H1 (cell line): ENCODE data around the gene MIPOL1. TPM values are rescaled to one million over a fixed set of nuclear protein-coding genes. Genes with fewer than 3 reads are reported as not detected.

Experiments
- CTCF ChIA-PET: fragments of 300-600 bp; sonication (Branson Sonifier 250); formaldehyde crosslinking; loops from one replicate; lab custom pipeline; 2021; ENCODE audit not compliant: partially characterized antibody; lab: Charles Lee
- POLR2A ChIA-PET: fragments of 300-600 bp; sonication (Branson Sonifier 250); formaldehyde crosslinking; loops from one replicate; lab custom pipeline; 2021; ENCODE audit warnings: inconsistent platforms; ENCODE audit not compliant: partially characterized antibody; lab: Charles Lee
- DNase-seq, 2 experiments: peaks; one replicate each; pipeline versions ENCODE4 v3.0.0 to v3.0.0-alpha.2; 2010 to 2022; ENCODE audit warnings: low spot score in 2 of 2, low read depth in 1 of 2, mixed read lengths in 1 of 2
- FAIRE-seq: peaks from 2 replicates; lab custom pipeline; 2011; peaks lifted over from hg19 to GRCh38; lab: Jason Lieb, UNC
- H2AFZ ChIP-seq: 2 replicates; pipeline ENCODE4 v1.8.1; 2012; ENCODE audit warnings: low read length, inconsistent platforms
- H2AK5ac ChIP-seq: 2 replicates; pipeline ENCODE4 v1.6.1; 2013; ENCODE audit warnings: low read depth, low read length
- H2BK120ac ChIP-seq: replicated peaks from 2 replicates; pipeline ENCODE3; 2013; ENCODE audit warnings: low read depth, low read length, inconsistent platforms
- H2BK12ac ChIP-seq: 2 replicates; pipeline ENCODE4 v1.6.1; 2013; ENCODE audit warnings: low read depth, low read length
- H2BK15ac ChIP-seq: 2 replicates; pipeline ENCODE4 v1.6.1; 2013; ENCODE audit warnings: low read length
- H2BK20ac ChIP-seq: 2 replicates; pipeline ENCODE4 v1.6.1; 2013; ENCODE audit warnings: low read length
- H2BK5ac ChIP-seq: 2 replicates; pipeline ENCODE4 v1.6.1; 2013; ENCODE audit warnings: low read depth, low read length
- H3K14ac ChIP-seq: 2 replicates; pipeline ENCODE4 v1.6.1; 2013; ENCODE audit warnings: inconsistent platforms; ENCODE audit not compliant: insufficient read length
- H3K18ac ChIP-seq: 2 replicates; pipeline ENCODE4 v1.6.1; 2013; ENCODE audit warnings: low read length; ENCODE audit errors: extremely low read depth
- H3K23ac ChIP-seq: 2 replicates; pipeline ENCODE4 v1.6.1; 2013; ENCODE audit warnings: inconsistent platforms; ENCODE audit not compliant: insufficient read length
- H3K23me2 ChIP-seq: 2 replicates; pipeline ENCODE4 v1.6.1; 2013; ENCODE audit warnings: low read depth, low read length
- H3K27ac ChIP-seq: 2 replicates; pipeline ENCODE4 v1.6.1; 2011; ENCODE audit warnings: low read depth, low read length, inconsistent platforms
- H3K27me3 ChIP-seq, 4 experiments: replicated peaks in 1 of 4; 1 replicate in 1 of 4; 2 replicates in 3 of 4; pipeline versions ENCODE4 v1.6.1 to v1.8.1; 2011 to 2013; ENCODE audit warnings: low read length in 3 of 4, mild to moderate bottlenecking in 3 of 4, inconsistent platforms in 2 of 4, mixed read lengths in 2 of 4, moderate library complexity in 1 of 4; ENCODE audit not compliant: control insufficient read depth in 3 of 4, insufficient read depth in 3 of 4; ENCODE audit errors: extremely low read depth in 1 of 4
- H3K36me3 ChIP-seq, 4 experiments: 2 replicates each; pipeline versions ENCODE4 v1.6.1 to v1.8.1; 2011 to 2013; ENCODE audit warnings: mild to moderate bottlenecking in 4 of 4, low read length in 3 of 4, moderate library complexity in 2 of 4, control low read depth in 1 of 4, inconsistent platforms in 1 of 4; ENCODE audit not compliant: insufficient read depth in 4 of 4, control insufficient read depth in 2 of 4
- H3K4ac ChIP-seq: replicated peaks from 2 replicates; pipeline ENCODE3; 2013; ENCODE audit warnings: low read length, low read depth, mixed read lengths, inconsistent platforms; ENCODE audit not compliant: insufficient read length
- H3K4me1 ChIP-seq, 4 experiments: replicated peaks in 1 of 4; 1 replicate in 1 of 4; 2 replicates in 3 of 4; pipeline versions ENCODE4 v1.6.1 to v1.8.1; 2011 to 2013; ENCODE audit warnings: low read length in 3 of 4, inconsistent platforms in 2 of 4, mixed read lengths in 1 of 4; ENCODE audit not compliant: insufficient read depth in 4 of 4, control insufficient read depth in 3 of 4
- H3K4me2 ChIP-seq, 2 experiments: 2 replicates each; pipeline versions ENCODE4 v1.6.1 to v1.8.1; 2011 to 2013; ENCODE audit warnings: low read depth in 2 of 2, low read length in 2 of 2, control low read depth in 1 of 2, inconsistent platforms in 1 of 2, mild to moderate bottlenecking in 1 of 2; ENCODE audit not compliant: insufficient read depth in 1 of 2
- H3K4me3 ChIP-seq, 4 experiments: fragments of 200-600, 300-600 bp in 1 of 4; sonication (generic), shearing (Covaris generic), sonication (Bioruptor Twin) in 1 of 4; 2 replicates each; pipeline versions ENCODE4 v1.5.1 to v1.8.1; 2011 to 2016; ENCODE audit warnings: low read length in 4 of 4, low read depth in 3 of 4, control low read depth in 2 of 4, inconsistent platforms in 2 of 4, mild to moderate bottlenecking in 2 of 4, mixed read lengths in 1 of 4, moderate library complexity in 1 of 4; ENCODE audit not compliant: insufficient read depth in 2 of 4; ENCODE audit errors: extremely low read depth in 1 of 4
- H3K56ac ChIP-seq: replicated peaks from 2 replicates; pipeline ENCODE3; 2013; ENCODE audit warnings: low read depth, mild to moderate bottlenecking, mixed read lengths, low read length, inconsistent platforms; ENCODE audit not compliant: insufficient read length
- H3K79me1 ChIP-seq: 2 replicates; pipeline ENCODE4 v1.6.1; 2013; ENCODE audit warnings: low read depth, low read length, control low read depth
- H3K79me2 ChIP-seq, 2 experiments: 2 replicates each; pipeline versions ENCODE4 v1.6.1 to v1.8.1; 2012 to 2013; ENCODE audit warnings: low read length in 2 of 2, mild to moderate bottlenecking in 2 of 2, inconsistent platforms in 1 of 2; ENCODE audit not compliant: insufficient read depth in 2 of 2, control insufficient read depth in 1 of 2
- H3K9ac ChIP-seq, 4 experiments: replicated peaks in 1 of 4; 1 replicate in 1 of 4; 2 replicates in 3 of 4; pipeline versions ENCODE4 v1.6.1 to v1.8.1; 2011 to 2013; ENCODE audit warnings: low read depth in 3 of 4, low read length in 3 of 4, control low read depth in 2 of 4, mild to moderate bottlenecking in 2 of 4, moderate library complexity in 2 of 4, inconsistent platforms in 1 of 4; ENCODE audit errors: extremely low read depth in 1 of 4
- H3K9me3 ChIP-seq, 2 experiments: 2 replicates each; pipeline versions ENCODE4 v1.6.1 to v1.8.1; 2012 to 2013; ENCODE audit warnings: mild to moderate bottlenecking in 2 of 2, moderate library complexity in 2 of 2, control low read depth in 1 of 2, inconsistent platforms in 1 of 2, low read depth in 1 of 2, low read length in 1 of 2, mixed read lengths in 1 of 2; ENCODE audit not compliant: insufficient read depth in 2 of 2
- H4K20me1 ChIP-seq, 2 experiments: replicated peaks in 1 of 2; 2 replicates each; pipeline versions ENCODE3 to v1.8.1; 2011 to 2013; ENCODE audit warnings: inconsistent platforms in 2 of 2, low read length in 2 of 2, mild to moderate bottlenecking in 1 of 2; ENCODE audit not compliant: insufficient read depth in 2 of 2, control insufficient read depth in 1 of 2
- H4K5ac ChIP-seq: 2 replicates; pipeline ENCODE4 v1.6.1; 2013; ENCODE audit warnings: low read length, low read depth, mixed read lengths, inconsistent platforms; ENCODE audit not compliant: insufficient read length
- H4K8ac ChIP-seq: 2 replicates; pipeline ENCODE4 v1.8.0; 2013; ENCODE audit warnings: mild to moderate bottlenecking, moderate library complexity, low read length, inconsistent platforms; ENCODE audit not compliant: insufficient read depth; ENCODE audit errors: extremely low read depth
- H4K91ac ChIP-seq: replicated peaks from 2 replicates; pipeline ENCODE3; 2013; ENCODE audit warnings: low read length, mixed read lengths, inconsistent platforms; ENCODE audit not compliant: insufficient read length
- CEBPB ChIP-seq: IDR thresholded peaks from 2 replicates; pipeline ENCODE4 v1.6.1; 2012; ENCODE audit warnings: low read depth, low read length
- EP300 ChIP-seq, 2 experiments: IDR thresholded peaks; 1 replicate in 1 of 2; 2 replicates in 1 of 2; pipeline ENCODE4 v1.6.1; 2011 to 2012; ENCODE audit warnings: low read depth in 2 of 2, low read length in 2 of 2, mild to moderate bottlenecking in 2 of 2, borderline replicate concordance in 1 of 2, inconsistent platforms in 1 of 2, moderate library complexity in 1 of 2
- GTF2F1 ChIP-seq: IDR thresholded peaks from 2 replicates; pipeline ENCODE4 v1.6.1; 2012; ENCODE audit warnings: low read depth, low read length, improper control_type of control experiment, borderline replicate concordance
- JUN ChIP-seq: IDR thresholded peaks from 2 replicates; pipeline ENCODE4 v1.6.1; 2011; ENCODE audit warnings: low read depth, mild to moderate bottlenecking, improper control_type of control experiment, low read length
- RFX5 ChIP-seq: IDR thresholded peaks from 2 replicates; pipeline ENCODE4 v1.6.1; 2011; ENCODE audit warnings: low read depth, low read length, improper control_type of control experiment, borderline replicate concordance
- SRF ChIP-seq: IDR thresholded peaks from 2 replicates; pipeline ENCODE4 v1.6.1; 2011; ENCODE audit warnings: mild to moderate bottlenecking, low read depth, low read length, moderate library complexity
- WGBS, 2 experiments: shearing (Covaris generic) in 1 of 2; methylation state at CpG; one replicate each; pipeline versions ENCODE4 v1.1.6 to v1.1.7; 2013 to 2015; ENCODE audit warnings: low lambda C conversion rate in 2 of 2, mixed read lengths in 2 of 2, inconsistent platforms in 1 of 2, low coverage in 1 of 2, missing lambda C conversion rate in 1 of 2; ENCODE audit not compliant: insufficient replicate concordance in 2 of 2, insufficient coverage in 1 of 2, insufficient read length in 1 of 2; ENCODE audit errors: extremely low coverage in 1 of 2, missing lambda C conversion rate in 1 of 2; 5-methylcytosine and 5-hydroxymethylcytosine counted together
- polyA plus RNA-seq, 7 experiments: library from polyadenylated mRNA; depleted of rRNA in 3 of 7; stranded (reverse) in 5 of 7; unstranded in 2 of 7; fragments of >200 nt in 5 of 7; fragments of 200-250 nt in 2 of 7; gene quantifications; 1 replicate in 5 of 7; 2 replicates in 1 of 7; 4 replicates in 1 of 7; pipeline versions ENCODE4 v1.2.1 to v1.2.3, GENCODE V29; 2011 to 2013; ENCODE audit warnings: missing spikeins in 2 of 7, mixed read lengths in 2 of 7
- total RNA-seq: library from RNA; stranded (reverse); fragmentation: NEBNext Ultra II Directional; extraction: Animal tissue kit (Norgen Biotek cat#: 25700); gene quantifications from 2 replicates; pipeline ENCODE4 v1.2.1, GENCODE V29; 2021
- TF ChIP-seq, protein P1 (sequence below): IDR thresholded peaks from 2 replicates; pipeline ENCODE4 v1.6.1; 2012; ENCODE audit warnings: inconsistent platforms

Gene MIPOL1
- total and polyA plus RNA-seq, 2 of the 8 experiments (the other 6 are each of a cell fraction or from before 2014, with no cell fraction given) = 2.8 to 23.9 TPM

- Histone ChIP-seq H4K5ac (no peak overlapping the region), H3K18ac (no peak overlapping the region), H3K56ac (no peak overlapping the region), H4K20me1 (peaks cover 14 to 19% of the 10 kb centered on the region in 2 experiments), H4K91ac (no peak overlapping the region), H3K4ac (no peak overlapping the region), H2AK5ac (no peak overlapping the region), H2BK120ac (no peak overlapping the region), H3K9ac (0 out of 7 replicates have a peak overlapping the region, but pooled peaks of 1 of the 4 experiments have one; percentile 12), H3K4me2 (peak overlapping the region; percentile 80 to 81), H4K8ac (no peak overlapping the region), H2BK5ac (no peak overlapping the region), H3K27ac (no peak overlapping the region), H3K4me3 (peak overlapping the region; percentile 32 to 63 (median 50); a peak in 7 of 8 replicates), H2BK15ac (no peak overlapping the region), H3K79me2 (no peaks in the 10 kb centered on the region), H3K4me1 (peaks cover 7 to 38% (median 13%) of the 10 kb centered on the region in 4 experiments), H3K79me1 (no peaks in the 10 kb centered on the region), H3K23me2 (peaks cover 10% of the 10 kb centered on the region; the same call in 1 of the 2 replicates), H2BK20ac (no peak overlapping the region), H2AFZ (no peak overlapping the region), H2BK12ac (no peak overlapping the region), H3K9me3 (no peaks in the 10 kb centered on the region), H3K27me3 (peaks cover 66 to 100% (median 86%) of the 10 kb centered on the region in 4 experiments), H3K23ac (no peak overlapping the region), H3K36me3 (no peaks in the 10 kb centered on the region; a peak in 1 of 8 replicates), H3K14ac (no peak overlapping the region)
- WGBS, 2 experiments = 1% methylated on average over 54 of the region's 63 CpGs; no CpG with 5 or more reads in 1 of the 2 experiments
- ChIA-PET CTCF (interaction anchor here (1.2 to 5.1 kb wide), 10 partner anchors 10 to 356 kb away, joined by 3 to 62 read pairs (median 4); partner anchors contain the start of genes FOXA1 and TTC6), POLR2A (interaction anchor here (1.0 kb wide), 1 partner anchor 10 kb away, joined by 3 read pairs; no protein-coding TSS in a partner anchor)
- DNase-seq = peak in 1 of 2 experiments; percentile 82
- FAIRE-seq = no peak
- no peak for TF ChIP-seq SRF
- no peak for TF ChIP-seq JUN
- TF ChIP-seq, protein P1, sequence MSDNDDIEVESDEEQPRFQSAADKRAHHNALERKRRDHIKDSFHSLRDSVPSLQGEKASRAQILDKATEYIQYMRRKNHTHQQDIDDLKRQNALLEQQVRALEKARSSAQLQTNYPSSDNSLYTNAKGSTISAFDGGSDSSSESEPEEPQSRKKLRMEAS = peak; percentile 11; the same call in 1 of the 2 replicates
- no peak for TF ChIP-seq EP300 (IDR thresholded peaks at IDR 0.05; ENCODE audit: borderline replicate concordance in 1 of 2, low read depth in 2 of 2, low read length in 2 of 2)
- TF ChIP-seq GTF2F1 = no peak
- no peak for TF ChIP-seq CEBPB
- TF ChIP-seq RFX5 = no peak
These were observed 390.3 kb downstream of the MIPOL1 start for GRCh38 chr14:37587881-37588666.
